ENCODE results near the gene COQ7.

COQ7 gene

GRCh38 chr16:19113577-19114358 lies 46.4 kb downstream of the COQ7 start, which contains the start of gene ITPRIPL2:
Gene ITPRIPL2, plus strand, starts transcription at chr16:19113964. Its CDS starts 498 bp downstream, at chr16:19114462.
- no peak for DNase-seq (ENCODE audit: low read depth in 2 of 2)

GRCh38 chr16:19114359-19115147 lies 47.1 kb downstream of the COQ7 start:
- no peak for DNase-seq (ENCODE audit: low read depth in 2 of 2)

GRCh38 chr16:19115148-19116021 lies 48.0 kb downstream of the COQ7 start:
- no peak for DNase-seq (ENCODE audit: low read depth in 2 of 2)

GRCh38 chr16:19116711-19117449 lies 49.5 kb downstream of the COQ7 start:
- no peak for DNase-seq (ENCODE audit: low read depth in 2 of 2)

- DNase-seq (ENCODE audit: low read depth in 2 of 2), result peak; percentile 34 to 36
Observed at GRCh38 chr16:19118938-19119431, 51.6 kb downstream of the COQ7 start.

GRCh38 chr16:19119564-19119963 lies 52.1 kb downstream of the COQ7 start:
- DNase-seq (ENCODE audit: low read depth in 2 of 2), result no peak

GRCh38 chr16:19123535-19124178 lies 56.2 kb downstream of the COQ7 start:
- DNase-seq (ENCODE audit: low read depth in 2 of 2), result no peak

- no peak for DNase-seq (ENCODE audit: low read depth in 2 of 2)
Observed at GRCh38 chr16:19126300-19126699, 58.9 kb downstream of the COQ7 start.

- no peak for DNase-seq (ENCODE audit: low read depth in 2 of 2)
Observed at GRCh38 chr16:19127205-19127604, 59.8 kb downstream of the COQ7 start.

GRCh38 chr16:19127674-19128131 lies 60.3 kb downstream of the COQ7 start:
- no peak for DNase-seq (ENCODE audit: low read depth in 2 of 2)

GRCh38 chr16:19128454-19129200 lies 61.2 kb downstream of the COQ7 start:
- no peak for DNase-seq (ENCODE audit: low read depth in 2 of 2)
